SK-N-SH (cell line): ENCODE data around the gene SUFU. TPM values are rescaled to one million over a fixed set of nuclear protein-coding genes. Genes with fewer than 3 reads are reported as not detected.
A peak's percentile ranks its signal among the peaks of the same experiment; 100 is the strongest.

ENCODE experiments used
- CTCF ChIA-PET: fragments of 300-600, 350-600 bp; formaldehyde crosslinking; extraction: SDS; loops from one replicate; lab custom pipeline; 2021; lab: Yijun Ruan, JAX
- POLR2A ChIA-PET: fragments of 350-600 bp; sonication (Branson Sonifier 250); formaldehyde crosslinking; extraction: SDS; loops from one replicate; lab custom pipeline; 2020; ENCODE audit warnings: antibody characterized with exemption, inconsistent platforms; lab: Yijun Ruan, JAX
- DNase-seq: peaks from one replicate; pipeline ENCODE4 v3.0.0; 2012
- H2AFZ ChIP-seq: fragments of 200-600 bp; sonication (generic); 2 replicates; pipeline ENCODE4 v1.8.1; 2016; ENCODE audit warnings: antibody characterized with exemption, mild to moderate bottlenecking, low read depth
- H3F3A ChIP-seq: fragments of 200-600 bp; sonication (generic); replicated peaks from 2 replicates; pipeline ENCODE3; 2016; ENCODE audit warnings: antibody characterized with exemption, mild to moderate bottlenecking; ENCODE audit not compliant: insufficient read depth
- H3K27ac ChIP-seq, 2 experiments: fragments of 200-500 bp in 1 of 2; fragments of 200-600 bp in 1 of 2; sonication (Bioruptor generic) in 1 of 2; sonication (generic), shearing (Covaris generic) in 1 of 2; 2 replicates each; pipeline versions ENCODE4 v1.5.1 to v1.6.1; 2014 to 2016; ENCODE audit warnings: low read depth in 2 of 2, inconsistent platforms in 1 of 2, low read length in 1 of 2, mild to moderate bottlenecking in 1 of 2, mixed read lengths in 1 of 2
- H3K27me3 ChIP-seq: fragments of 200-600 bp; sonication (generic), shearing (Covaris generic); 2 replicates; pipeline ENCODE4 v1.6.1; 2016; ENCODE audit warnings: mixed run types; ENCODE audit not compliant: insufficient read depth
- H3K36me3 ChIP-seq, 2 experiments: fragments of 200-500 bp in 1 of 2; fragments of 200-600 bp in 1 of 2; sonication (Bioruptor generic) in 1 of 2; sonication (generic) in 1 of 2; replicated peaks in 1 of 2; 2 replicates each; pipeline versions ENCODE3 to v1.5.1; 2014 to 2016; ENCODE audit warnings: low read length in 1 of 2, mild to moderate bottlenecking in 1 of 2; ENCODE audit not compliant: insufficient read depth in 2 of 2, control insufficient read depth in 1 of 2
- H3K4me1 ChIP-seq, 2 experiments: fragments of 200-500 bp in 1 of 2; fragments of 200-600 bp in 1 of 2; sonication (Bioruptor generic) in 1 of 2; sonication (generic), shearing (Covaris generic) in 1 of 2; 2 replicates each; pipeline versions ENCODE4 v1.5.1 to v1.6.1; 2014 to 2016; ENCODE audit warnings: low read depth in 1 of 2, low read length in 1 of 2, mixed run types in 1 of 2; ENCODE audit not compliant: insufficient read depth in 2 of 2, control insufficient read depth in 1 of 2
- H3K4me2 ChIP-seq: fragments of 200-600 bp; sonication (generic), shearing (Covaris generic); 2 replicates; pipeline ENCODE4 v1.6.1; 2017; ENCODE audit warnings: mixed run types
- H3K4me3 ChIP-seq, 2 experiments: fragments of 200-500 bp in 1 of 2; fragments of 200-600 bp in 1 of 2; sonication (Bioruptor generic) in 1 of 2; sonication (generic), shearing (Covaris generic) in 1 of 2; 2 replicates each; pipeline versions ENCODE4 v1.5.1 to v1.8.1; 2014 to 2016; ENCODE audit warnings: low read depth in 2 of 2, inconsistent platforms in 1 of 2, low read length in 1 of 2, mild to moderate bottlenecking in 1 of 2, mixed read lengths in 1 of 2, moderate library complexity in 1 of 2
- H3K79me2 ChIP-seq: fragments of 200-600 bp; sonication (generic); 2 replicates; pipeline ENCODE4 v1.8.1; 2017; ENCODE audit warnings: mild to moderate bottlenecking; ENCODE audit not compliant: insufficient read depth
- H3K9ac ChIP-seq: fragments of 200-600 bp; sonication (generic); 2 replicates; pipeline ENCODE4 v1.6.1; 2017; ENCODE audit warnings: mixed run types
- H3K9me2 ChIP-seq: fragments of 200-600 bp; sonication (generic); 2 replicates; pipeline ENCODE4 v1.6.1; 2017; ENCODE audit warnings: mixed run types
- H3K9me3 ChIP-seq: fragments of 200-600 bp; sonication (generic); 2 replicates; pipeline ENCODE4 v1.6.1; 2017; ENCODE audit warnings: mixed run types, mild to moderate bottlenecking, moderate library complexity
- H4K20me1 ChIP-seq: fragments of 200-600 bp; sonication (generic); 2 replicates; pipeline ENCODE4 v1.6.1; 2017; ENCODE audit warnings: mild to moderate bottlenecking, mixed run types; ENCODE audit not compliant: insufficient read depth
- ELF1 ChIP-seq: IDR thresholded peaks from 2 replicates; pipeline ENCODE4 v1.4.0; 2012
- GABPA ChIP-seq: IDR thresholded peaks from 2 replicates; pipeline ENCODE4 v1.4.0; 2012; ENCODE audit warnings: low read depth, mild to moderate bottlenecking
- IRF3 ChIP-seq: fragments of 150-350 bp; IDR thresholded peaks from 2 replicates; pipeline ENCODE4 v1.6.1; 2016; ENCODE audit warnings: mild to moderate bottlenecking, low read depth, low read length
- MAX ChIP-seq: IDR thresholded peaks from 2 replicates; pipeline ENCODE4 v1.4.0; 2012; ENCODE audit warnings: low read depth
- MXI1 ChIP-seq: IDR thresholded peaks from 2 replicates; pipeline ENCODE4 v1.6.1; 2012; ENCODE audit warnings: mild to moderate bottlenecking, low read depth, low read length, improper control_type of control experiment
- POLR2AphosphoS5 ChIP-seq: IDR thresholded peaks from 2 replicates; pipeline ENCODE4 v1.6.1; 2012; ENCODE audit warnings: low read depth, low read length
- REST ChIP-seq: IDR thresholded peaks from 2 replicates; pipeline ENCODE4 v1.6.1; 2012; ENCODE audit warnings: mild to moderate bottlenecking, low read depth, low read length, moderate library complexity
- RFX5 ChIP-seq: IDR thresholded peaks from 2 replicates; pipeline ENCODE4 v1.6.1; 2012; ENCODE audit warnings: mild to moderate bottlenecking, improper control_type of control experiment, low read length
- SIN3A ChIP-seq: IDR thresholded peaks from 2 replicates; pipeline ENCODE4 v1.6.1; 2012; ENCODE audit warnings: low read depth, mild to moderate bottlenecking, low read length, moderate library complexity, borderline replicate concordance
- SMC3 ChIP-seq: IDR thresholded peaks from 2 replicates; pipeline ENCODE4 v1.6.1; 2012; ENCODE audit warnings: low read depth, low read length, improper control_type of control experiment
- TAF1 ChIP-seq: IDR thresholded peaks from 2 replicates; pipeline ENCODE4 v1.6.1; 2012; ENCODE audit warnings: low read depth, mild to moderate bottlenecking, low read length, moderate library complexity, borderline replicate concordance
- TEAD4 ChIP-seq: IDR thresholded peaks from 2 replicates; pipeline ENCODE4 v1.4.0; 2012; ENCODE audit warnings: mild to moderate bottlenecking, borderline replicate concordance; ENCODE audit not compliant: insufficient read depth
- USF2 ChIP-seq: fragments of 150-350 bp; IDR thresholded peaks from 2 replicates; pipeline ENCODE4 v1.6.1; 2017; ENCODE audit warnings: antibody characterized with exemption, low read length, low read depth, borderline replicate concordance
- WGBS: methylation state at CpG from one replicate; pipeline ENCODE4 v1.1.6; 2017; ENCODE audit warnings: low lambda C conversion rate; 5-methylcytosine and 5-hydroxymethylcytosine counted together
- polyA plus RNA-seq, 3 experiments: library from polyadenylated mRNA; depleted of rRNA; stranded (reverse); fragments of >200 nt; gene quantifications; 2 replicates each; pipeline ENCODE4 v1.2.3, GENCODE V29; 2012
- TF ChIP-seq, protein P1 (sequence below): IDR thresholded peaks from 2 replicates; pipeline ENCODE4 v1.4.0; 2012; ENCODE audit warnings: low read depth, borderline replicate concordance

Gene SUFU
- polyA plus RNA-seq, 1 of the 3 experiments (the other 2 are of a cell fraction): 5.7 TPM

DNA sequence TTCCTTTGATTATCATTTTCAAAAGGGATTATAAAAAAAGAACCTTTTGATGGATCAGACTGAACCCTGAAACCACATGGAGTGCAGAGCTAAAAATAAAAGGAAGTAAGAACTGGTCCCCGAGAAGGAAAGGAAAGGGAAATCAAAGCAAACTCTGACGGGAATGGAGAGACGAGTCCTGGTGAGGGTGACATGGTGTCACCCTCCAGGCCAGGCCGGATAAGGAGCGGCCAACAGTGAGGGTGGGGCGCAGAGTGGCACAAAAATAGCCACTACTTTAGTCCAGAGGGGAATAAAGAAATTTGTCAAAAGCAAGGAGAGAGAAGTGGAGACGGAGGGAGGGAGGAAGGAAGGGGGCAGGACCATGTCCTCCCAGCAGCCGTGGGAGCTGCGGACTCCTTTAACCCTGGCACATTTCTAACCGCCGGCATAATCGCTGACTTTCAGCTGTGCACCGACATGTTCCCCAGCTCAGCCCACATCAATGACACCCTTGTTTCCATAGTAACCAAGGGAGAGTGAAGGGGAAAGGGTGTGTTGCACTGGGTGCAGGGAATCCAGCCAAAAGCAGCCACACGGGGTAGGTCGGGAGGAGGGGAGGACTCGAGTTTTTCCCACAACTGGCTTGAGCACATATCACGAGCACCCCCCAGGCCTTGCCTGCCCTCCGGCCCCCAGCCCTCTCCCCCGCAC, 170.2 kb downstream of the SUFU start:
- H2AFZ ChIP-seq: no peak overlapping the region; the same call in 1 of the 2 replicates
- no peaks in the 10 kb centered on the region for H3K9me3 ChIP-seq
- H3K27ac ChIP-seq: peak overlapping the region; percentile 67 to 85; a peak in 2 of 4 replicates
- H3K9me2 ChIP-seq: no peaks in the 10 kb centered on the region
- no peak overlapping the region for H3K9ac ChIP-seq
- TF ChIP-seq RFX5 (peak; percentile 94), IRF3 (no peak)
- POLR2A ChIA-PET: interaction anchor here (0.6 to 1.5 kb wide), 4 partner anchors 24 to 209 kb away, joined by 3 to 5 read pairs (median 4); no protein-coding TSS in a partner anchor
- CTCF ChIA-PET: interaction anchor here (1.4 to 12.9 kb wide), 6 partner anchors 10 to 78 kb away, joined by 3 to 123 read pairs (median 9); partner anchors contain the start of genes ARL3, SFXN2 and TRIM8
- no peaks in the 10 kb centered on the region for H3K79me2 ChIP-seq
- peak; percentile 76 for DNase-seq
- no peaks in the 10 kb centered on the region for H3K27me3 ChIP-seq
- H4K20me1 ChIP-seq: no peaks in the 10 kb centered on the region
- H3F3A ChIP-seq: peaks cover 6% of the 10 kb centered on the region
- 71% methylated on average over 18 of the region's 19 CpGs for WGBS
- H3K4me1 ChIP-seq: peaks cover 37 to 78% of the 10 kb centered on the region in 2 experiments
- H3K4me2 ChIP-seq: peak overlapping the region; percentile 62
- no peaks in the 10 kb centered on the region for H3K36me3 ChIP-seq
- H3K4me3 ChIP-seq: peak overlapping the region in 1 of 2 experiments; percentile 17; a peak in 1 of 4 replicates

GRCh38 chr10:102674566-102674965, 170.8 kb downstream of the SUFU start:
- Histone ChIP-seq H3K4me1 (peaks cover 36 to 74% of the 10 kb centered on the region in 2 experiments), H3K9me3 (no peaks in the 10 kb centered on the region), H3K9ac (no peak overlapping the region), H3K27me3 (no peaks in the 10 kb centered on the region), H3F3A (peaks cover 6% of the 10 kb centered on the region), H3K79me2 (no peaks in the 10 kb centered on the region), H3K4me2 (peak overlapping the region; percentile 62), H2AFZ (no peak overlapping the region; the same call in 1 of the 2 replicates), H3K9me2 (no peaks in the 10 kb centered on the region), H3K4me3 (no peak overlapping the region), H3K36me3 (no peaks in the 10 kb centered on the region), H4K20me1 (no peaks in the 10 kb centered on the region), H3K27ac (peak overlapping the region; percentile 67 to 85; a peak in 2 of 4 replicates)
- 67% methylated on average over 2 of the region's 2 CpGs for WGBS
- POLR2A ChIA-PET: interaction anchor here (0.6 to 1.5 kb wide), 6 partner anchors 15 to 209 kb away, joined by 3 to 5 read pairs (median 3); no protein-coding TSS in a partner anchor
- peak; percentile 52 for DNase-seq
- no peak for TF ChIP-seq SIN3A
- no peak for TF ChIP-seq SMC3
- TF ChIP-seq USF2: no peak
- TF ChIP-seq MAX: no peak
- TF ChIP-seq TAF1: no peak
- TF ChIP-seq ELF1: no peak
- TF ChIP-seq POLR2AphosphoS5: no peak
- TF ChIP-seq TEAD4: no peak
- no peak for TF ChIP-seq MXI1
- TF ChIP-seq GABPA: no peak
- TF ChIP-seq REST: no peak
- TF ChIP-seq, protein P1, sequence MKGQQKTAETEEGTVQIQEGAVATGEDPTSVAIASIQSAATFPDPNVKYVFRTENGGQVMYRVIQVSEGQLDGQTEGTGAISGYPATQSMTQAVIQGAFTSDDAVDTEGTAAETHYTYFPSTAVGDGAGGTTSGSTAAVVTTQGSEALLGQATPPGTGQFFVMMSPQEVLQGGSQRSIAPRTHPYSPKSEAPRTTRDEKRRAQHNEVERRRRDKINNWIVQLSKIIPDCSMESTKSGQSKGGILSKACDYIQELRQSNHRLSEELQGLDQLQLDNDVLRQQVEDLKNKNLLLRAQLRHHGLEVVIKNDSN: no peak
- CTCF ChIA-PET: interaction anchor here (1.4 to 12.9 kb wide), 7 partner anchors 11 to 79 kb away, joined by 3 to 123 read pairs (median 7); partner anchors contain the start of genes ARL3, SFXN2 and TRIM8
